ENCODE results near the gene SENP1. TPM values are rescaled to one million over a fixed set of nuclear protein-coding genes. Genes with fewer than 3 reads are reported as not detected.

Gene SENP1
- total RNA-seq, 4 donors from 2014 or later, result 20.6 to 58.8 (median 24.5) TPM

DNA sequence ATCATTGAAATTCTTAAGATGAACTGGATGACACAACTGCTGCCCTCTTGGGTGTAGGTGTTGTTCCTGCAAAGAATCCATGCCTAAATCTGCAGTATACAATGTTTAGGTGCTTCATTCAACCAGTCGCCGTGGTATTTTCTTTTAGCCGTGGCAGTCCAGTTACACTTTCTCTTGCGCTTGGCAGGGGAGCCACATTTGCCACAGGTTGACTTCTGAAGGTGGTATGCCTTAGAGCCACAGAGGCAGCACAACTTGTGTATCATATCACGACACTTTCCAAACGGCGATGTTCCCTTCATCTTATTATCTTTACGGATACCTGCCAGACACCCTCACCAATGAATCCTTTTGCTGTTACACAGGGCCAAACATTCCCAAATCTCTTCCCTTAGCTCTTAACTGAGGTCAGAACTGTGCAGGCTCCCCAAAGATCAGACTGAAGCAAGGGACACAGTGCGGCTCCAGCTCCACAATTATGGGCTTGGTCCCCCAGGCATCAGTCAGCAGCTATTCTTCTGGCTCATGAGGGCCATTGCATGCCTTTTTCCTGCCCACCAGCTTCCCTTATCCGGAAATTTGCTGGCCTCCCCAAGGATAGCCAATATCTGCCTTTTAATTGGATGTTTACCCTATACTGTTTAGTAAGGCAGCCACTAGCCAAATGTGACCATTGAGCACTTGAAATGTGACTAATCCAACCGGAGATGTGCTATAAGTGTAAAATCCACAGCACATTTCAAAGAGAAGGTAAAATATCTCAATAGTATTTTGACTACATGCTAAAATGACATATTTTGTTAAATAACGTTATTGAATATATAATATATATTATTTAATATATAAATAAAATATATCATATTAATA, 50.7 kb downstream of the SENP1 start:
- Histone ChIP-seq H3K27me3 (no peaks in the 10 kb centered on the region), H3K4me3 (replicated peaks in 1 of 3) (no peak overlapping the region), H3K27ac (no peak overlapping the region), H3K36me3 (peaks cover 7 to 8% of the 10 kb centered on the region in 2 donors), H3K4me1 (no peaks in the 10 kb centered on the region), H3K9me3 (no peaks in the 10 kb centered on the region)
- TF ChIP-seq CTCF (IDR thresholded peaks at IDR 0.05), result no peak
- no peak for TF ChIP-seq POLR2A (IDR thresholded peaks at IDR 0.05)
- 97% methylated on average over 12 of the region's 12 CpGs for WGBS, 2 donors
- intact Hi-C loops (cut with DNase I), result no loop called here
- DNase-seq, result no peak

DNA sequence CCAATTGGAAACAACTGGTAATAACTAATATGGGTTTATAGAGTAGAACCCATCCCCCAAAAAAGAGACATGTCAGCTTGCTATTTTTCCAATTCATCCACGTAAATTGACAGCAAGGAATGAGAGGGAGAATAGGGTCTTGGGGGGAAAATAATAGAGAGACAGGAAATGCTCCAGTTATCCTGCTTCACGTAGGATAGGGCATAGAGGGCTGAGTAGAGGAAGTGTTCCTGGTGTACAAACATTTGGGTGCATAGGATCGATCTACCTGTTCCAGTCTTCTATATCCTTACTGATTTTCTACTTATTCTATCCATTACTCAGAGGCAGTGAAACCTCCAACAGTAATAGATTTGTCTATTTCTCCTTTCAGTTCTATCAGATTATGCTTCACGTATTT, 52.0 kb downstream of the SENP1 start:
- H3K27me3 ChIP-seq, result no peaks in the 10 kb centered on the region
- H3K27ac ChIP-seq, result no peak overlapping the region
- no peak for TF ChIP-seq POLR2A (IDR thresholded peaks at IDR 0.05)
- TF ChIP-seq CTCF (IDR thresholded peaks at IDR 0.05), result no peak
- H3K9me3 ChIP-seq, result no peaks in the 10 kb centered on the region
- DNase-seq, result no peak
- no peak overlapping the region for H3K4me3 ChIP-seq (replicated peaks in 1 of 3)
- intact Hi-C loops (cut with DNase I), result no loop called here
- WGBS, 2 donors, result 94 to 97% methylated on average over 4 of the region's 4 CpGs
- H3K4me1 ChIP-seq, result no peaks in the 10 kb centered on the region
- peaks cover 0 to 6% of the 10 kb centered on the region in 2 donors for H3K36me3 ChIP-seq

GRCh38 chr12:48053122-48053521, 52.8 kb downstream of the SENP1 start:
- 93 to 100% methylated on average over 3 of the region's 3 CpGs for WGBS, 2 donors
- no peak for DNase-seq
- Histone ChIP-seq H3K9me3 (no peaks in the 10 kb centered on the region), H3K27me3 (no peaks in the 10 kb centered on the region), H3K36me3 (no peaks in the 10 kb centered on the region), H3K27ac (no peak overlapping the region), H3K4me1 (no peaks in the 10 kb centered on the region), H3K4me3 (replicated peaks in 1 of 3) (no peak overlapping the region)
- intact Hi-C loops (cut with DNase I), result no loop called here
- TF ChIP-seq POLR2A (IDR thresholded peaks at IDR 0.05) (no peak), CTCF (IDR thresholded peaks at IDR 0.05) (no peak)

GRCh38 chr12:48051681-48052080, 54.2 kb downstream of the SENP1 start:
- Histone ChIP-seq H3K27ac (no peak overlapping the region), H3K4me3 (replicated peaks in 1 of 3) (no peak overlapping the region), H3K27me3 (no peaks in the 10 kb centered on the region), H3K4me1 (no peaks in the 10 kb centered on the region), H3K36me3 (peaks cover 3 to 6% of the 10 kb centered on the region in 2 donors), H3K9me3 (no peaks in the 10 kb centered on the region)
- intact Hi-C loops (cut with DNase I), result no loop called here
- DNase-seq, result no peak
- TF ChIP-seq POLR2A (IDR thresholded peaks at IDR 0.05), result no peak
- no peak for TF ChIP-seq CTCF (IDR thresholded peaks at IDR 0.05)
- 95% methylated on average over 2 of the region's 2 CpGs for WGBS, 2 donors

DNA sequence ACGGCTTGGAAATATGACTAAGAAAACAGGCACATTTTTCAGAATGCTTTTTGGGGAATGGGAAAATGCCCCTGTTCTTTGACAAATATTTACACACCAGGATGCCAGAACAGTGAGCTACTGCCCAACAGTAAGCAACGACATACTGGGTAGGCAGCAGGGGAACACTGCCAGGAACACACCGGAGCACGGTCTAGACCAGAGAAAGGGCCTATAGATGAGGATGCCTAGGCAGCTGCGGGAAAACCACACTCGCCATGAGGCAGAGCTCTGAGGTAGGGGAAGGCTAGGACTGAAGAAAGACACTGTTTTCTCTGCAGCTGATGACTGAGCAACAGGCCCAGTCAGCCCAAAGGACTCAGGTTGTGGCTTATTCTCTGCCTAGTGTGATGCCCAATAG, 55.7 kb downstream of the SENP1 start:
- peaks cover 16 to 20% of the 10 kb centered on the region in 2 donors for H3K36me3 ChIP-seq
- TF ChIP-seq CTCF (IDR thresholded peaks at IDR 0.05), result no peak
- TF ChIP-seq POLR2A (IDR thresholded peaks at IDR 0.05), result no peak
- H3K27me3 ChIP-seq, result no peaks in the 10 kb centered on the region
- WGBS, 2 donors, result 93 to 99% methylated on average over 6 of the region's 6 CpGs
- intact Hi-C loops (cut with DNase I), result no loop called here
- H3K27ac ChIP-seq, result no peak overlapping the region
- no peaks in the 10 kb centered on the region for H3K9me3 ChIP-seq
- H3K4me3 ChIP-seq (replicated peaks in 1 of 3), result no peak overlapping the region
- no peaks in the 10 kb centered on the region for H3K4me1 ChIP-seq
- DNase-seq, result no peak
